GM18498 (cell line): ENCODE data around the gene BCAS1.

Source experiments
- ATAC-seq: cut with Tn5 transposase; IDR thresholded peaks from one replicate; pipeline ENCODE4 v1.9.1; 2021; ENCODE audit warnings: mild to moderate bottlenecking, moderate library complexity; ENCODE audit not compliant: unreplicated experiment

The BCAS1 gene

DNA sequence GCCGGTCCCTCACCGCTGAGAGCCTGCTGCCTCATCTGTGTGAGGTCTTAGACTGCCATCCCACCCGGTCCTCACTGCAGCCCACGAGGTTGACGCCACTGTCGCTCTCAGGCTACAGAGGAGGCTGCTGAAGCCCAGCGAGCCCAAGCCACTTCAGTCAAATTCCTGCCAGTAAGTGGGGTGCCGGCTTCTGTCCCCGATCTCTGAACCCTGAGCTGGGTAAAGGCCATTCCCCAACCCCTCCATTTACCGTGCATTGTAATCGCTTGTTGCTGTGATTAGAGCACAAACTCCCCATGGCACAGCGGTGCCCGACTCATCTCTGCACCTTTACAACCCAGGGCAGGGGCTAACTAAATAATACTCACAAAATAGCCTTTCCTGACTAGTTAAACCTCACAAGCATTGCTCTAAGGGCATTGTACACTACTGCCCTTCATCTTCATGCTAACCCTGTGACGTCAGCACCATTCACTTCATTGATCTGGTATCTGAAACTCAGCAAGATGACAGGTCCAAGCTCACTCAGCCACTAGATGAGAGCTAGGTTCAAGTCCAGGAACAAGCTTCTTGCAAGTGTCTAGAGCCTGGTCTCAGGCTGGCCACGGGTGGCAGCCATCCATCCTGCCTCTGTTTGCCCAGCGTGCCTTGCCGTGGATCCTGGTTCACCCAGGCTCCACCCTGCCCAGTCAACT lies 122.7 kb downstream of the BCAS1 start:
- ATAC-seq: no peak

DNA sequence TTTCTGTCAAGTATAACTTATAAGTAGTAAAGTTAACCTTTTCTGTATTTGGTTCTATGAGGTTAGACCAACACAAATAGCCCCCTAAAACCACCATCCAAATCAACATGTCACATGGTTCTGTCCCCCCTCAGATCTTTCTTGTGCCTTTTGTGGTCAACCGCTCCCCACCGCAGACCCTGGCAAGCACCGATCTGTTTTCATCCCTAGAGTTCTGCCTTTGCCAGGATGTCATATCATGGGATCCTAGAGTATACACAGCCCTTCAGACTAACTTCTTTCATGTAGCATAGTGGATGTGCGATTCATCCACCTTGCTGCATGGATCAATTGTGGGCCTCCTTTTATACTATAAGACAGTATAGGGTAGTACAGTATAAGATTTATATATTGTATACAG lies 124.3 kb downstream of the BCAS1 start:
- no peak for ATAC-seq

DNA sequence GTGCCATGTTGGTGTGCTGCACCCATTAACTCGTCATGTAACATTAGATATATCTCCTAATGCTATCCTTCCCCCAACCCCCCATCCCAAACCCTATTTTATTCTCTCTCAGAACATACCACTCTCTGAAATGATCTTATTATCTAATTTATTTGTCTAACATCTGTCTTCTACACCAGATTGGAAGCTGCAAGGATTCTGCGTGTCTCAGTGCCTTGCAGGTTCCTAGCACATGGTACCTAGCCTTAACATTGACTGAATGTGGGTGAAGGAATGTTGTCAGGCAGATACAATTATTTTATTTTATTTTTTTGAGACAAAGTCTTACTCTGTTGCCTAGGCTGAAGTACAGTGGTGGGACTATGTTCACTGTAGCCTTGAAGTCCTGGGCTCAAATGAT lies 124.9 kb downstream of the BCAS1 start:
- no peak for ATAC-seq

DNA sequence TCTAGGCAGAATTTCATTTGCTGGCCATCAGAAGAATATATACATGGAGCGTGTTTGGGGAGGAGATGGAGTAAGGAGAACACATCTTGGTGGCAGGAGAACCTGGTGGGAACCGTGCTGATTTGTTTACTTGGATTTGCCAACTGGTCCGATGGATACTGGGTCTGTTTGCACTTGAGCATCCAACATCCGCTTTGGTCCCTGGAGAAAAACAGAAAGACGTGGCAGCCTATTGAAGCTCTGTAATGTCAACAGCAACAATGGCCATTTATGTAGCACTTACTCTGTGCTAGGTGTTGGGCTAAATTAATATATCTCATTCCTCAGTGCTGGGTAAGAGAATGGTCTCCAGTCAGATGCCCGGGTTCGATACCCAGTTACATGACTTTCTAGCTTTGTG lies 125.6 kb downstream of the BCAS1 start:
- ATAC-seq: no peak

DNA sequence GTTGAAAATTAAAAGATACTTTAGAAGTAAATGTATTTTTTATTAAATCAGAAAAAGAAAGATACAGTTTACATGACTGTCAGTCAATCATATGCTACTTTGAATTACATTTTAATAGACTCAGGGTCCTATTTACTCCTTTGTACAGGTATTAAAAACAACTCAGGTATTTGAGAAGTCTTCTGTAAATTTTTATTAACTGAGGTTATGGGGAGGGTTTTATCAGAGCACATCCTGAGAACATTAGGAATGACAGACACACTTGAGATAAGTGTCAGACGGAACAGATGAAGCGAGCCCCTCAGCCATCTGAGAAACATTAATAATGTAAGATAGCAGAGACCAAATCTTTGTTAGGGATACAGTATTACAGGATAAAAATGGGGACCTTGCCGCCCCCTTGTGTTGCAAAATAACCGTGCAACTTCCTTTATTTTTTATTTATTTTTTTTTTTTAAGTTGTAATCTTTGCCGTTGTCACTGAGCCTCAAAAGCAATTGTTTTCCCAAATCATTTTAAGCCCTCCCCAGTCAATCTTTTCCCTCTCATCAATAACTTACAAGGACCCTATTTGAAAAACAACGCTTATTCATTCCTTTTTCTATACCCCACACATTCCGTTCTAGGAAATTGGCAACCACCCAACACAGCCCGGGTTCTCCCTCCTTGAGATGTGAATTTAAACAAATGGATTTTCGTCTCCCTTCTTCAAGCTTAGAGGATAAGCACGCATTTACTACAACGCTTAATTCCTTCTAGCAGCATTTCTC lies 126.7 kb downstream of the BCAS1 start:
- ATAC-seq: no peak

DNA sequence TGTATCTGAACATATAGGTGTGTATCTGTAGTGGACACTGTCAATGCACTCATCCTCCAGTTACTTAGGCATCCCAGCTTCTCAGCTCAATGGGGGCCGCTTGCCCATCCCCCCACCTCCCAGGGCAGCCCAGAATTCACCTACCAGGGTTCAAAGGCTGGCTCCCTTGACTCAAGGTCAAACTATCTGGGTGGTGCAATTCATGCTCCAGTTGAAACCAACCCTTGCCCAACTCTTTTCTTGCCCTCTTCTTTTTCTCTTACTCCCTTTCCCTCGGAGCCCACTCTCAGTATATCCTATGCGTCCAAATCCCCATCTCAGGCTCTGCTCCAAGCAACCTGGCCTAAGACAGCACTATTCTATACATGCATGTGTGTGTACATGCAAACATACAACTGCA lies 127.4 kb downstream of the BCAS1 start:
- ATAC-seq: no peak

DNA sequence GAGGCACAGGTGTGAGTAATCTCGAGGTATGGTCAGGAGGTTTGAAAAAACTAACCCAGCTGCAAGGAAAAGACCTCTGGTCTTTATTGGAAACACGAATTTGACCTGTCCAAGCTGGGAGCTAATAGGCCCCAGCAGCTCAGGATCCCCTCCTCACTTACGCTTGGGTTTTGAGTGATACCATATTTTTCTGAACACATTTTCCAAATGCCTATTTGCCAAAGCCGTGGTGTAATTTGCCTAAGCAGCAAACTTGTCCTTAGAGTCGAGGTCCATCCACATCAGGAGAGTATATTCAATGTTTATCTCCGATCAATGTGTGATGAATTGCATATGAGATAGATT lies 128.0 kb downstream of the BCAS1 start:
- no peak for ATAC-seq

DNA sequence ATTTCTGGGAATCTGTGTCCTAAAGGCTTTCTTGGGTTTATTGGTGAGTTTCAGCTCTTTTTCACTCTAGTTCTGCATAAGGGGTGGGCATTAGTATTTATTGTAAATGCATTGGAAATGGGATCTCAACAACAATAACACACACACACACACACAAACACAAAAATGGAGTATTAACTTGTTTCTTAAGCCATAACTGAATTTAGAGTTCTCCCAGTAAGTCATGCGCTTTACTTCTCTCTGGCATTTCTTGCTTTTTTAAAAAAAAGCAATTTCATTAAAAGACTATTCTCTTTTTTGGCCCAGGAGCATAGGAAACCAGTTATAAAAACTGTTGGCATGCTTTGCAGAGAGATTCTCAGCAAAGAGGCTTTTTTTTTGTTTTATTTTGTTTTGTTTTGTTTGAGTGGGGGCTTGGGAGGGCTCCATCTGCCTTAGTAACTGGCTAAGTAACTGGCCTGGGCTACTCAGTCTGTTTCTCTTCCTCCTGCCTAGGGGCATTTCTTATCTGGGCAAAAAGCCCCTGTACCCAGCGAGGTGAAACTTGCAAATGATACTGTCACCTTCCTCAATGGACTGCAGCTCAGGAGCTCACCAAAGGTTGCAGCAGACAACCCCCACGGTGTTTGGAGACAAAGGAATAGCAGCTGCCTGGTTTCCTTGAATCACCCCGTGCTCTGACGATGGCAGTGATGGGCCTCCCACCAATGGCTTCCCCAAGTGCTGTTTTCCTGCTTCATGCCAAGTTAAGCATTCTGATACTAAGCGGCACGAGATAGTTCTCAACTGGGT lies 128.5 kb downstream of the BCAS1 start:
- ATAC-seq: peak; percentile 54

DNA sequence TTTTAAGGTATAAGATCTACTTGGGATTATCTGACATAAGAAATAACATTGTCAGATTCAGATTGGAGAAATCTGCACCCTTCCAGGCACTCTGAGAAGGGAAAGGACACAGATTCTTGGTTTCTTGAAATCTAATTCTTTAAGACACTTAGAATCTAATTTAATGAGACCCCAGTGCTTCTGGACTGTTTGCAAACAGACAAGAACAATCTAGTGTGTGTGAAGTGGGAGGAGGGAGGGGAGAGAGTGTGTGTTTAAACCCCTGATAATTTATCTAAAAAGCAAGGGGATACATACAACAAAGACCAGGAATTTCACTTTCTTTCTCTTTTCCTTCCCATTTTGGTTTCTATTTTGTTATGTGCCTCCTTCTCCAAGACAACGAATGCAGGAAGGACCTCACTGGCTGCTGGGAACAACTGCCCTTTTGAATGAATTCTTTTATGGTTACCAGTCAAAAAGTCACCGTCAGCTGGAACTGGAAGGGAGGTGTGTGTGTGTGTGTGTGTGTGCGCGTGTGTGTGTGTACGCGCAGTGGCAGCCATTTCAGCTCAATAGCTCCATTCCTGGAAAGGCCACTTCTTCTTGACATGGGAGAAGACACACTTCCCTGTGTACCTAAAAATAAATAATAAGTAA lies 129.4 kb downstream of the BCAS1 start:
- no peak for ATAC-seq

DNA sequence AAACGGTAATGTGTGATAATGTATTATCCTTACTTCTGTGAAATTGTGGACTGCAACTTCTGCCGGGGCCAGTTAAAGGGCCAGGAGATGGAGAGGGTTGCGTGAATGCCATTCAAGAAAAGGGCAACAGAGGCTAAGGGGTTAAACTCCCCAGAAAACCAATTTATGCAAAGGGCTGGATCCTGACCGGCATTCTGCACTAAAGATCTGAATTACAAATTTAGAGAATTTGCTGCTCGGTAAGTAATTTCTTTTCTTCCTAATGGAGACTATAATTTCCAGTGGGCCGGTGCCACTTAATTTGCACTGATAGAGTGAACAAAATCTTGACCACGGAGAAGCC lies 130.1 kb downstream of the BCAS1 start:
- no peak for ATAC-seq

DNA sequence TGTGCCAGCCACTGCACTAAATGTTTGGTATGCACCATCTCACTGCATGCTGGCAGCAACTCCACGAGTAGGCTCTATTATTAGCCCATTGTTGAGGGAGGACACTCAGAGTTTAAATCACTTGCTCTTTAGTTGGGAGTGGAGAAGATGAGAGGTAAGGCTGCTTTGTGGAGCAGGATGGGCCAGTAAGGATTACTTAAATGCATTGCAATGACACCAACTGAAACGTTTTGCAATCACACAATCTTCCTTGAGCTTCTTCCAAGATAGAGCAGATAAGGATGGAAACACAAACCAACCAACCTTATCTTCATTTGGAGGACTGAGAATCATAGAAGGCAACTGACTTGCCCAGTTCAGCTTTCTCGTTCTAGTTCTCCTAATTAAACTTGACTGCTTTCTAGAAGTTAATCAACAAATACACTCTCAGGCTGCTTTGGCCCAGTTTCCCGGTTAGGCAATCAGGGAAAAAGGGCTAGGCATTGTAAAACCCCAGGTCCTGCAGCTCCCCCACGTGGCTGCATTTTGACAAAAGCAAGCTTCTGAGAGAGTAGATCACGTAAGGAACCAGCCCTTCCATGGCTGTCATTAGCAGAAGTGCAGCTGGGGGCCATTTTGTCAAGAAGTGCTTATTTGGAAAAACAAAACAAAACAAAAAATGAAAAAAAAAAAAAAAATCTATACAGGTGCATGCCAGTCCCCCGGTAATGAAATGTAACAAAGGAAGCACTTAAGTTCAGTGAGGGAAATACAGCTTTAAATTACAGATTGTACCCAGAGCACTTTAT lies 130.6 kb downstream of the BCAS1 start:
- ATAC-seq: peak; percentile 64

DNA sequence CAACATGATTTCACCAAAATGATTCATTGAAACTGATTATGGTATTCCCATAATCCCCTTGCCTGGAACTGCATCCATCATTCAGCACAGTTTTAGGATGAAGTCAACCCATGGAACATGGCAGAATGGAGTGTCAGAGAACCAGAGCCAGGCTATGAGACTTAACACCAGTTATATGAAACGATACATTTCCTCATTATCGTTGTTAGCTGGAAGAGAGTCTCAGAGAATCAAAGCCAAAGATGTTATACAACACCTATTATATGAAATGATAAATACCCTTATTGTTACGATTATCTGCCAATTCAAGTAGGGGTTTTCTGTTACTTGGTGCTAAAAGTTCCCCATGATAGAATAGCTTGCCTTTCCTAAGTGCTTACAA lies 131.2 kb downstream of the BCAS1 start:
- ATAC-seq: no peak

DNA sequence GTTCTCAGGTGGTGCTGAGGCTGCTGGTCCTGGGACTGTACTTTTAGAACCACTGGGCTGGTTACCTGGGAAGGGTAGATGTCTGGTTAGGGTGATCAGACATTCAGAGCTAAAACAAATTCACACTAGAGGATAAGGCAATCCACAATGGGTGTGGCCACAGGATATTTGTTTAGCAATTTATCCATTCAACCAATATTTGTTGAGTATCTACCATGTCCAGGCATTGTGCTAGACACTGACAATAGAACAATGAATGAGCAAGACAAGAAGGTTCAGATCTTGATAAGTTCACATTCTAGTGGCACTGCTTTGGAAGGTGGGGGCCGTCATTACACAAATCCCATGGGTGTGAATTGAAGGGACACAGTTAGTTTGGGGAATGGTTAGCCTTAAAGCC lies 131.7 kb downstream of the BCAS1 start:
- ATAC-seq: no peak

DNA sequence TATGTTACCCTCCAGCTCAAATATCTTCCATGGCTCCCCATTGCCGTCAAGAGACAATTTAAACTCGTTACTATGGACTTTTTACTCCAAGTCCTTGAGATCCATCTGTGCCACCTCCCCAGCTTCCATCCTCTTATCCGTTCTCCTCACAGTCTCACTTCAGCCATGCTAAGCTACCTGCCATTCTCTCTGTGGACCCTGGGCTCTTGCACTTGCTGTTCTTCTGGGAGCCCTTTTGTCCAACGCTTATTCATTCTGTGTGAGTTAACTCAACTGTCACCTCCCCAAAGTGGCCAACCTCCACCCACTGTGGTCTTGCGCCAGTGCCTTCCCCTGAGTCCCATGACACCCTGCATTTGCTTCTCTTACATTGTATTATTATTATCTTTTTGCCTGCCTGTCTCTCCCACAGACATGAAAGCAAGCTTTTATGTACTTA lies 132.4 kb downstream of the BCAS1 start:
- no peak for ATAC-seq

DNA sequence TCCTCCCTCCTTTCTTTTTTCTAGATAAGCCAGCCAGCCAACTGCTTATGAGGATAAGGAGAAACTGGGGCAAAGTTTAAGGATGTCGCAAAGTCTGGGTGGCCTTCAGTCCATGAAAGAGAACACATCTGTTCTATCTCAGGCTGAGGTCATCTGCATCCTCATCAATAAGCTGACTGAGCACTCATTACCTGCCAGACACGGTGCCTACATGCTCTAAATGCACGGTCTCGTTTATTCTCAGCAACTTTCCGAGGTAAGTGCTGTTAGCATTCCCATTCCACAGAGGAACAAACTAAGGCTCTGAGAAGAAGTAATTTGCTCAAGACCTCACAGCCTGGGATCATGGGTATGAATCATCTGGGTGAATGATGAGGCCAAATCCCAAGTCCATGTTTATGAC lies 133.1 kb downstream of the BCAS1 start:
- ATAC-seq: no peak

DNA sequence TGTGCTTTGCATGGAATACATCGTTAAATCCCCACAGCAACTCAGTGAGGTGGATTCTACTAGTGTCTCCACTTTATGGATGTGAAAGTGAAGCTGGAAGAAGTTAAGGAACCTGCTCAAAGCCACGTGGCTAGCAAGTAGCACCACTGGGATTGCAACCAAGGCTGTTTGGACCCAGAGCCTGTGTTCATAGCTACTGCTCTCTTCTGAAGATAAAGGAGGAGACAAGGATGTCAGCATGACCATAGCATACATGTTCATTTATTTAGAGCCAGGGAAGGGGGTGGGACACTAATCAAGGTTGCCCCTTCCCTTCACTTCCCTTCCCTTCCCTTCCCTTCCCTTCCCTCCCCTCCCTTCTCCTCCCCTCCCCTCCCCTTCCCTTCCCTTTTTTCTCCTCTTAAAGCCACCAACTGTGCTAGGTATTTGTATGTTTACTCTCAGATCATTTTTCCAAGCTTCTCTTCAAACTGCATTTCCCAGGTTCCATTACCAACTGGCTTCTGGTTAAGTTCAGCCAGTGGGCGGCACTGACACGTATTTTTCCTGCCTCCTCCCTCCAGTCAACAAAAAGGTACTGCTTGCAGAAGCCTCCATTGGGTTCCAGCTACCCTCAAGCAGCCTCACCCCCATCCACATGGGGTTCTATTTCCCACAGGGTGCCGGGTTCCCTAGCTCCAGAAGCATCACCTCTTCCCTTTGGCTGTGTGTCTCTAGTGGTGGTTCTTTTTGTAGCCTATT lies 134.9 kb downstream of the BCAS1 start:
- ATAC-seq: no peak

DNA sequence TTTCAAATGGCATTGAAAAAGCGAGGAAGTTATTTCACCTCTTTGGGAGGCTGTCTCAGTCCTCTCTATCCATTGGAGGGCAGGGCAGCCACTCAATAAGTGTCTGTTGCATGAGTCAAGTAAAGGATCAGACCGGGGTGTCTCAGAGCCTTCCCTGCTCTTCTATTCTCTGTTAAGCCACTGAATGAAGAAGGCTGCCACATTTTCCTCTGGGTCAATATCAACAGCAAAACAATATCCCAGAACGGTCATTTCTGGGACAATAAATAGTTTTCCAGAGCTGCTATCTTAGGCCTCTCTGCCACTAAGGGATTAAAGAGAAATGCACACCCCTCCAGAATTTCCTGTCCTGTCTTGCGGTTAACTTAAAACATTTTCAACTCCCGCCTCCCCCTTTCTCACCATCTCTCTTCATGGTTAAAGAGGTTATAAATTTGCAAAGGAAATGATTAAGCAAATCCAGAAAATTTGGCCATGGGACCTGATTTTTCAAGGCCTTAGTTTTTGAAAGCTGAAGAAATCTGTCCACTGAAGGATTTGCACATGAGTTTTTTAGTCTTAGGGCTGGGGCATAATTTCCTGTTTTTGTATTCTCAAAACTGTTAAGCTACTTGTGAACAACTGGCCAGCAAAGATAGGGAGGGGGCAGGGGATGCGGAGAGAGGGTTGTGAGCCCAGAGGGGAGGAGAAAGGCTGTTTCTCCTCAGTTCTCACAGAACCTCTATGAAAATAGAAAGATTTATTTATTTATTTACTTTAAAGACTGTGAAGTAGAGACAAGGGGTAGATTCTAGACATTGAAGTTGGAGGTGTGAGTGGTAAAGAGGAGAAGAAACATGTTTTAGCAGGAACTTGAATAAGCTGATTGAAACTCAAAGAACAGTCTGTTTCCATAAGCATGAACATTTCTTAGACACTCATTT lies 135.7 kb downstream of the BCAS1 start:
- ATAC-seq: peak; percentile 55

DNA sequence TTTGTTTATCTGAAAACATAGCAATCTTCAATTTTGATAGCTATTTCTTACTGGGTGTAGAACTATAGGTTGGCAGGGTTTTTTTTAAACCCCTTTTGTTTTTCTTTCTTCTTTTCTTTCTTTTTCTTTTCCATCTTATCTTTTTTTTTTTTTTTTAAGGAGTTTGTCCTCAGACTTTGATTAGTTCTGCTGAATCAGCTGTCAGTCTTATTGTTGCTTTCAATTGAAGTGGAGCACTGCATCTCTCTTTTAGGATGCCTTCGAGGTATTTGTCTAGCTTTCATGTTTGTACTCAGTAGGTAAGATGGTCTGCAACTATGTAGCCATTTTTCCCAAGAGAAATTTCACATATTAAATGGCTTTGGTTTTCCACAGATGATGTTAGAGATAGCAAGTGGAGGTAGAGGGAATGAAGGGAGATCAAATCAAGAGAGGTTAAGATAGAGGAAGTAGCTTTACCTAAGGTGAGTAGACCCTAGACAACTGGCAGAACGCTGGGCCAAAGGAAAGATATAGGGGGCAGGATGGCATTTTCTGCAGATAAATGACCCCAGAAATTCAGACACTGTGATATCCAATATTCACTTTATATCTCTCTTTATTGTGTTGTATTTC lies 137.1 kb downstream of the BCAS1 start:
- no peak for ATAC-seq
